Activated CD4-positive, CD25-positive, alpha-beta regulatory T cell treated with anti-CD3 and anti-CD28 coated beads, Interleukin-2, amount 50 U/mL, for 24 hours (primary cell): ENCODE data around the gene ZNF292.
A peak's percentile ranks its signal among the peaks of the same experiment; 100 is the strongest.
"Not testable (repeated sequence)": the region's sequence is repeated elsewhere in the genome, so short reads cannot be mapped to it uniquely, and the experiment has no call there.

Experiments used
- ATAC-seq, 2 donors: fragments of 150-1000 bp; cut with Tn5 transposase; one replicate each; pipeline ENCODE4 v1.10.0; 2021; ENCODE audit warnings: mild to moderate bottlenecking in 1 of 2, moderate library complexity in 1 of 2

ZNF292 gene

DNA sequence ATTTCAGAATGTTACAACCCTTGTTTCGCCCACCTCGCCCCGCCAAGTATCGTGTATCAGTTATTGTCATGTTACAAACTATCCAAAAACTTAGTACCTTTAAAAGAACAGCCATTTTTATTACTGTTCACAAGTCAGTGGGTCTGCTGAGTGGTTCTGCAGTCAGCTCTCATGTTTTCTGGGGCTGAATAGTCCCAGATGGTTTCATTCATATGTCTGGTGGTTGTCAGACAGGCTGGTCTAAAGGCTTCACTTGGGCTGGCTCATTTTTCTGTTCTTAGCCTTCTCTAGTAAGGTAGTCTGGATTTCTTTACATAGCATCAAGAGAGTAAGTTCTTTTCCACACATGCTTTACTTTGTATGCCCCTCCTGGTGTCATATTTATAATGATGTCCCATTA, 8.6 kb downstream of the ZNF292 start:
- ATAC-seq = peak; percentile 49 to 50

DNA sequence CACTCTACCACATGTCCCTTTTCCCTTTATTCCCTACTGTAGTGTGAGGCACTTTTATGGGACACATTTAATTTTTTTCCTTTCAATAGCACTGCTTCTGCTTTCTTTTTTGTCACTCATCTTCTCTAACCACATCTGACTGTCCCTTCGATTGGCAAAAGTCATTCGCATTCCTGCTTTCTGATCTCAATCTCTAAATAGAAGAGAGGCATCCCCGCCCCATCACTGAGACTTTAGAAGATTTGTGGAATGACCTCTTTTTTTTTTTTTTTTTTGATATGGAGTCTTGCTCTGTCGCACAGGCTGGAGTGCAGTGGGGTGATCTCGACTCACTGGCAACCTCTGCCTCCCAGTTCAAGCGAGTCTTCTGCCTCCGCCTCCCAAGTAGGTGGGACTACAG, 9.1 kb downstream of the ZNF292 start:
- ATAC-seq = no peak

DNA sequence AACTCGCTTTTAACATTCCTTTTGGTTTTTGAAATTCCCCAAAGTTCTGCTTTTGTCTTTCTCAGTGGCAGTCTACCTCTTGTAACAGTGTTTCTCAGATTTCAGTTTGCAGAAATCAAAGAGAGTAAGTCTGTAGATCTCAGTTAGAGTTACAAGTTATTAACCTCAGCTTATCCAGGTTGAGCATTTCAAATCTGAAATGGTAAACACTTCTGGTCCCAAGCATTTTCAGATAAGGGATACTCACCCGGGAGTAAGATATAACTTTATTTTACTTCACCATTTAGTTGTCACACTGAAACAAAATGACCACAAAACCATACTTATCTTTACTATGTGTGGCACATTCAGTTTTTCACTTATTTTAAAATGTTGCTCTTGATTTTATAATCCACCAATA, 9.8 kb downstream of the ZNF292 start:
- ATAC-seq = no peak

DNA sequence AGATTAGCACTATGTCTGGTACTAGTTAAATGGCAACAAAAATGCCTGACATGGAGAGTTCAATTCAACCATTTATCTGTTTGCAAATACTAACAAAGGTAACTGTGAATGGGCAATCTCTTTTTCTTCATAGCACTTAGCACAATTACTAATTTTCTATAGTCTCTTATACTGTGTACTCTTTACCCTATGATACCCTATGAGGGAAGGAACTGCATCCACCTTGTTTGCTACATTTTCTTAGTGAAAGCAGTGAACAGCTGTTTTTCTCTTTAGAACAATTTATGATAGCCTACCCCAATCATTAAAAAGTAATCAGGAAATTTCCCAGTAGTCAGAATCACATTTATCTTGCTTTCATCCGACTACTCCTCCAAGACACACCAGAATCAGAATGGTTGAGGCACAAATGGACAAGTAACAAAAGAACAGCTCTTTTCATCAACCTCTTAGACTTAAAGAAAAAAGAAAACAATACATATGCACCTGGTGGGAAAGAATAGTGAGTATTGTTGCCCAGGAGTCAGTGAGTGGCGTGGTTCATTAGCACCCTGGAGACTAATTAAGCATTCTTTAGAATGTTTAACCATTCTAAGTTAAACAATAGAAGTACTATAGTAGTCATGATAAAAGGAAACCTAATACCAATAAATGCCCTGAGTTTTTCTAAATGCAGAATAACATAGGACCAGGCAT, 16.7 kb downstream of the ZNF292 start:
- ATAC-seq = no peak

DNA sequence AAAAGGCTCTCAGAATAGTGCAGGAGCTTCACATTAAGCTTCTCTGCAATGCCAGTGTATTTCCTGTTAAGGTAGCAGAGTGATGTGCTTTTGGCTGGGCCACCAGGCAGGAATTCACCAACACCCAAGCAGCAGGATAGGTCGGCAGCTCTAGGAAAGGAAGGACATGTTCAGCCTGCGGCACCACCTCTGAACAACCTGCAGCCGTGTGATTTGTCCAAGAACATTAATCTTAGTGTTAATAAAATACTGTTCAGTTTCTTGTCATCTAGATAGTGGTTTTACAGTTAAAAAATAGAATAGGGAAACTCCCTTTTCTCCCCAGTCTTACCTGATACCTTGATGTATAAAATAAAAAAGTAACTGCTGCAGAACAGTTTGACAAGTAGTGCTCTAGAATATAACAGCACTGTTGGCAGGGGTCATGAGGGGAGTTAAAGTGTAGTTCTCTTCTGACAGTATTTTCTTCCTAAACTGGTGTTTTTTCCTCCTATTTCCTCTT, 18.8 kb downstream of the ZNF292 start:
- ATAC-seq = peak; percentile 69 to 81

DNA sequence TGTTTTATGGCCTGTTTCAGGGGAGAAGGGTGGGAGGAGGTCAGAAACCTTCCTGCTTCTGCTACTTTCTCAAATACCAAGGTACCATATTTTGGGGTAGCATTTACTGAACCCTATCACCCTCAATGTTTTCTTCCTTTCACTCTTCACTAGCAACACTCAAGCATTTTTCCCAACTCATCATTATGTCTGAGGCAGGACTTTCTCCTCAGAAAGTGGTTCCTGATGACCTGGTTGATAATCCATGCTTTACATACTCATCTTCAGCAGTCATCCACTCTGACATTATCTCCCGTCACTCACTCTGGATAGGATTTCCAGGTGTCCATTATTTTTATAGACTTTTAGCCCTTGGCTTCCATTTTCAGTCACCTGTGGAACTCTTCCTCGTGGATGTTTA, 21.1 kb downstream of the ZNF292 start:
- no peak for ATAC-seq

DNA sequence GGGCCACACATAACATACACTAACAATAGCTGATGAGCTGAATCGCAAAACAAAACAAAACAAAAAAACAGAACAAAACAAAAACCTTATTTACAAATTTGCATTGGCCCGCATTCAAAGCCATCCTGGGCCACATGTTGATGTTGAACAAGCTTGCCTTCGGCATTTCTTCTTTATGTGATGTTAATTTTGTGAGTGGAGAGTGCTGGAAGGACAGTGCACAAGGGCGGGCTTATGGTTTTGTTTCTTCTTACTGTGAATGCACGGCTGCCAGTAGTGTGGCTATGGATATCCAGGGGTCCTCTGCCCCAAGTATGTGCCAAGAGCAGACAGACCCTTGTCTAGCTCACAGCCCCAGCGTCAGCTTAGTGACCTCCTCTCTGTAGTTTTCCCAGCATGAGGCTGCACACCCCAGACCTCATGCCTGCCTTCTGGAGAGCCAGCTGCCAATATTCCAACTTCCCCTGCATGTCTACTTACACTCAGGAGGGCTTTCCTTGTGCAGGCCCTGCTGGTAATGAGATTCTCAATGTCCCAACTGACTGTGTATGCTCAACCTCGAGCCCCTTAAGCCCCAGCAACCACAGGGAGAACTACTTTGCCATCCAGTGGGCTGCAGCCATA, 24.9 kb downstream of the ZNF292 start:
- no peak for ATAC-seq

DNA sequence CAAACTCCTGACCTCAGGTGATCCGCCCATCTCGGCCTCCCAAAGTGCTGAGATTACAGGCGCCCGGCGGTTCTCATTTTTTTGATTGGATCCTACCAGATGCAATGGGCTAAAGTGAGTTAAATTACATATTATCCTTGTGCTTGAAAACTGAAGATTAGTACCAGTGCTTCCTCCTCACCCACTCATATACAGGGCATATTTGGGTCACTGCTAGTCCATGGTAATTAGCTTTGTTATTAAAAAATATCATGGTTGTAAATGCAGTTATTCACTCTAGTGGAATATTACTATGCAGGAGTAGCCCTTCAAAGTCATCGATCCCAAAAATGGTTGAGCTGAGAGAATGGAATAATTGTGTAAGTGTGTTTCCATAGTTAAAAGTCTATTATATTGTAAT, 26.5 kb downstream of the ZNF292 start:
- ATAC-seq = peak; percentile 6 to 18

DNA sequence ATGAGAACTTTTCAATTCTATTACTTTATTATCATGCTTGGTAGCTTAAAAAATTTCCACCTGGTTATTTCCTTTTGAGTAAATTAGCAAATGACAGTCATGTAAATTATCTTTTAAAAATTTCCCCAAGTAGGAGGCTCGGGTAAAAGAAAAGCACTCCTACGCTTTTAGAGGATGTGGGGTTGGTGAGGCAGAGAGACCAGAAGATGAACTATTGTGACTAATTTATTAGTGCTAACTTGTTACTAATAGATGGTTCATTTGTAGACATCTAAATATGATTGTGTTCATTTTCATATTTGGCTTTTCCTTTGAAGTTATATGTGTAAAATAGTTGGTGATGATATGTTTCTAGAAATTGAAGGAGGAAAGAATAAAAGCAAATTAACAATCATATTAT, 27.0 kb downstream of the ZNF292 start:
- ATAC-seq = peak; percentile 86 to 88

DNA sequence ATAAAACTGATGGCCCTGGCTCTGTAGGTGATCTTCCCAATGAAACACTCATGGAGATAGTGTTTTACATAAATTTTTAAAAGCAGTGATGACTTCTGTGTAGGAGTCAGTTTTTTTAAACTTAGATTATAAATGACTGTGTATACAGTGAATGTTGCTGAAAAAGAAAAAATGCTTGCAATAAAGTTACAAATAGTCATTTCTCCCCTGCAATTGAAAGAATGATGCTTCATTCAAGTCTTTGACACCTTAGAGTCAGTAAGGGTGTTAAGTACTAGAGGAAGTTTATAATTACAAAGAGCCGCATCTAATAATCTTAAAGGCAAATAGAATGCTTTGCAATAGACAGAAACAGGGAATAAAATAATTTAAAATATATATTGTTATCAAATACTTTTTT, 27.6 kb downstream of the ZNF292 start:
- ATAC-seq = peak; percentile 57 to 70

DNA sequence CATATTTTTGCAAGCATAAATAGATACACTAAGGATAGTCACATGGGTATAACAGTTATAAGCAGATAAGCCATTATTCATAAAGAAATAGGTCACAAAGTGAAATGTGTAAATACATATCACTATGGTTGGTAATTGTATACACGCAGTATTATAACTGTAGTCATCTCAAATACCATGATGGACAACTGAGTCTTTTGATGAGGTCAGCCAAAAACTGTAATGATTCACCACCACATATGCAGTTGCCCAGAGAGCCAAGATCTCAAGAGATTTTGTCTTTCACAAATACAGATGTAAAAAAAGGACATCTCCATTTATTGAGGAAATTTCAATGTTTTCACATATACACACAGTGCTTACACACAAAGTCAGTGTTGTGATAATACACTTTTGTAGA, 28.3 kb downstream of the ZNF292 start:
- peak; percentile 30 to 38 for ATAC-seq

DNA sequence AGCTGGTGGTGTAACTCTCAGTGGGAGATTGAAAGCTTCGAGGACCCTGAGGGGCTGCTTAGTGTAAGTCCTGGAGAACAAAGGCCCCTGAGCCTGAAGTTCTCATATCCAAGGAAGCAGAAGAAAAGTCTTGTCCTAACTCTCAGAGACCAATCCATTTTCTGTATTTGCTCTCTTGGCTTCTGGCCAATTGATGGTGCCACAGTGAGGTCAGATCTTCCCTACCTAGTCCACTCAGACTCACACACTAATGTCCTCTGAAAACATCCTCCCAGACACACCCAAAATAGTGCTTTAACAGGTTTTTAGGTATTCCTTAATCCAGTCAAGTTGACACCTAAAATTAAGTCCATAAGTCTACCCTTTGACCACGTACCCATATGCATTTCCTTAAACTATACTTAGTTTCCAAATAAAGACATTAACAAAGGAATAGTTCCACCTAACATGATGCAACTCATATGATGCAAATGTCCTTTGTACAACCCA, 29.4 kb downstream of the ZNF292 start:
- no peak for ATAC-seq

DNA sequence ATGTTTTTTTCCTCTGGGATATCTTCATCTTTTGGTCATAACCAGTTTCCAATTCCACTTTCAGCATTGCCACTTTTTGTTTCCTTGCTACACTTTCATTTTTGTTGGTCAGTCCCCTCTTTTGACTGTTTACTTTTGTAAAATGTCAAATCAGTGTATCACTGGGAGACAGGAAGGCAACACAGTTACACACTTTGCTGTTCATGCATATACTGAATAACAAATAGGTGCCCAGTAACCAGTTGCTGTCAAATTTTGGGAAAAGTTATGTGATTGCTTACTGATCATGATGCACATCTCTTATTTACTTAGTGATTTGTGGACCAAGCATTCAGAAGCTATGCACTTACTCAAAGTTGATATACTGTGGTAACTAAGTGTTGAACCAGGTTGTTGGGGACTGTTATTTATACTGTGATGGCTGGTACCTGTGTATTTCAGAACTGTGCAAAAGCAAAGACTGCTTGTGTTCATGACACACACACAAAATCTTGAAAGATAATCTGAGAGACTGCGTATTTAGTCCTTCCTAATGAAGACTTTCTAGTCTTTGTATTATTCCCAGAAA, 41.0 kb downstream of the ZNF292 start:
- peak; percentile 33 to 47 for ATAC-seq

DNA sequence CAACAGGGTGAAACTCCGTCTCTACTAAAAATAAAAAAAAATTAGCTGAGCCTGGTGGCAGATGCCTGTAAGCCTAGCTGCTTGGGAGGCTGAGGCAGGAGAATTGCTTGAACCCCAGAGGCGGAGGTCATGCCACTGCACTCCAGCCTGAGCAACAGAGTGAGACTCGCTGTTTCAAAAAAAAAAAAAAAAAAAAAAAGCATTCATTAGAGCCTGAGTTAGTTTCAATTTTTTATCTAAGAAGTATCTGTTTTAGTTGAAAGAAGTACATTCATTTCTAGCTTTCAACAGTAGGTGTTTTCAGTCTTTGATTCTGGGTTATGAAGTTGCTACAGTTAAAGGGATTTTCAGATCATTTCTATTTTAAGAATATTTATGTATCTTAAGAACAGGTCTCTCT, 42.2 kb downstream of the ZNF292 start:
- ATAC-seq = peak; percentile 81 to 82

DNA sequence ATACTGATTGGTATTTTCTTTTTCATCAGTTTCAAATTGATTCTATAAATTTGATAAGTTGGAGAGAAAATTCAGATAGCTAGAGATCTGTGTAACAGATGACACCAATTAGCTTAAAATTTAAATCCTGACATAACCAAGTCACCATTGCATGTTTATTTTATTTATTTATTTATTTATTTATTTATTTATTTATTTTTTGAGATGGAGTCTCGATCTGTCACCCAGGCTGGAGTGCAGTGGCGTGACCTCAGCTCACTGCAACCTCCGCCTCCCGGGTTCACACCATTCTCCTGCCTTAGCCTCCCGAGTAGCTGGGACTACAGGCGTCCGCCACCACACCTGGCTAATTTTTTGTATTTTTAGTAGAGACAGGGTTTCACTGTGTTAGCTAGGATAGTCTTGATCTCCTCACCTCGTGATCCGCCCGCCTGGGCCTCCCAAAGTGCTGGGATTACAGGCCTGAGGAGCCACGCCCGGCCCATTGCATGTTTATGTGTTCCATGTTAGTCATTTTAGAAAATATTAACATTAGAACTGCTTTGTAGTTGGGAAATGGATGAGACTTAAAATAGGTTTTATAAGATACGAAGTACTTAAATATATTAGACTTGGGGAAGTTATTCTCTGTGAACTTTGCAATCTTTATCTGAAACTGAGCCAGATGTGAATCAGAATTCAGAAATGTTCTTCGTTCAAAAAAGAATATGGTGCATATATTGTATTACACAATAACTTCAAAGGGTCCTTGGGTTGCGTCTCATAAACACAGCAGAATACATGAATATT, 42.9 kb downstream of the ZNF292 start:
- ATAC-seq = not testable (repeated sequence)

DNA sequence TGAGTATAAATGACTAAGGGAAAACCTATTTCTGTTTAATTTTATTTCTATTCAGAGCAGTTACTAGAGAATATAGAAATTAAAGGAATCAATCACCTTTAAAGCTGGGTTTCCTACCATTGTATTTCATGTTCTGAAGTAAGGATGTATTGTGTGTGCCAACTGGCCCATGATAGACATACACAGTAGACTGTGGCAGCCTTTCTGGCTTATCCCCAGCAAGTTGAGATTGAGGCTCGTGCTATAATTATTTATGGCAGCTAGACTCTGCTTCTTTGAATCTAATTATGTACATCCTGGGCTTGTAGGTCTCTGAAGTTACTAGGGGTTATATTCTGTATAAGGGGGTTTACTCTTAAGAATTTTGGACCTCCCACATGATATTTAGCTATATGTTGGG, 44.4 kb downstream of the ZNF292 start:
- no peak for ATAC-seq

DNA sequence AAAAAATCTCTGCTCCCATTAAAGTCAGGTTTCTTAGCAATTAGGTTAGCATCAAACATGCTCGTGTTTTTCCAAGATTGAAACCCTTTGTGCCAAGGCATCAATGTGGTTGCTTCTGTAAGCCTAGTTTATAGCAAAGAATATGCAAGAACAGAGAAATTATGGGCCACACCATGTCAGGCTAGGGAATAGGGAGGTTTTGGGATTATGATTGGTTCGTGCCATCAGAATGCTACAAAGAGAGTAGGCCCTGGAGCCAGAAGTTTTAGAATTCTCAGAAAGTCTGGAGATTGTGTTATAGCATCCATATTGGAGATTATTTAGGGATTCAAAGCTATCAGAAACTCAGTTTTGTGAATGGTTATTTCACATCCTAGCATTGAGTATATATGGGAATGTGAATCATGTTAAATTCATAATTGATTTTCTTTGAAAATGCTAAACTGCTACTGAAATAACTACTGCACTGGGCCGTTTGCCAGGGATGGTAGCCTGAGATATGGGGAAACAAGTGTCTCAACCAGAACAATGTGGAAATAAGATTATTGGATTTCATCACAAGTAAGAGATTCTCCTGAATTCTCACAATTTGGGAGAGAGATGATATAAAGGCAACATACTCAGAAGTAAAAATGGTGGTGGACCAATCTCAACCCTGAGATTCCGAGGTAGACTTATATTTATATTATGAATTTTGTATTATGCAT, 45.3 kb downstream of the ZNF292 start:
- no peak for ATAC-seq

DNA sequence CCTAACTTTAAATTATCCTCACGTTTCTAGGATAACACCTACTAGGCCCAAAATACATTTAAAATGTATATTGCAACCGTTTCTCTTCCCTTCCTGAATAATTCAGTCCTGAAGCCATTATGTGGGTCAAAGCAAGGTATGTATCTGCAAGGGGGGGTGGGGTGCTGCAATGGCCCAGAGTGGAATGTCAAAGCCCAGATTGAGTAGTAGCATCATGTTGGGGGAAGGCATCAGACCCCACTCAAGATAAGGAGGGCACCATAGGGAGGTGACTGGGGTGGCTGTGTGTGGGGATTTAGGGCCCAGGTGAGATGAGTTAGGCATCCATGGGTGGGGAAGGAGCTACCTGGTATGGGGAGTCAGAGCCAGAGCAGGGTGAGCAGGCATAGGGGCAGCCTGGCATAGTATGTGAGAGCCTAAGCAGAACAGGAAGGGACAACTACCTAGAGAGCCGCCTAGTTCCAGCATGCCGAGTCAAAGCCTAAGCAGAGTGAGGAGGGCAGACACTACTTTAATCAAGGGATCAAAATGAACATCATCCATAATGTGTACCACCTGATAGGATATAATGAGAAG, 48.2 kb downstream of the ZNF292 start:
- ATAC-seq = no peak

DNA sequence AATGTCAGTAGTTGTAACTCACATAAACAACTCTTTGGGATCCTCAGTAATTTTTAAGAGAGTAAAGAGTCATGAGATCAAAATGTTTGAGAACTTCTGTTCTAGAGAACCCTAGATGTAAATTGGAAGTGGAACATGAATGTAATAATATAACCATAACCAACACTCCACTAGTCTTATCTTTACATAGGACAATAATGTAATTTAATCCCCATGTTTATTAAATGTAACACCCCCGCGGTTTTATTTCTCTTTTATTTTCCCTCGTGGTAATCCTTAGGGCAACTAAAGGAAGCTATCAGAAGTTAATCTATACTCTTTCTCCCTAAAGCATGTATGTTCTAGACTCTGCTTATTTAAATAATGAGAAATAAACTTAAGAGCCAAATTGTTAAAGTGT, 54.4 kb downstream of the ZNF292 start:
- ATAC-seq = no peak

DNA sequence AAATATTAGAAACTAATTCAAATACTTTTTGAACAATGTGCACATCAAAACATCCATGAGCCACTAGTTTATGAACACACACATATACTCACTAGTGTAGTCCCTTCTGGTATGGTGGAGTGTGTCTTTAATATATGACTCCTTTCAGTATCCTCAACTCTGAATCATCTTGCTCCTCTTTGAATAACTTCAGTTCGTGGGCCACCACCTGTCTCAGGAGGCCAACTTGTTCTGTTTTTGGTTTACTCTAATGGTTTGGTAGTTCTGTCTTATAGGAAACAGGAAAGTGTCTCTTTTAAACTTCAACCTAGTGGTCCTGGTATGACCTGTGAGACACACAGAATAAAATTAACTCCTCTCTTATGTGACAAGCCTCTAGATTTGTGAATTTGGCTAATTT, 55.6 kb downstream of the ZNF292 start:
- peak; percentile 99 to 100 for ATAC-seq

DNA sequence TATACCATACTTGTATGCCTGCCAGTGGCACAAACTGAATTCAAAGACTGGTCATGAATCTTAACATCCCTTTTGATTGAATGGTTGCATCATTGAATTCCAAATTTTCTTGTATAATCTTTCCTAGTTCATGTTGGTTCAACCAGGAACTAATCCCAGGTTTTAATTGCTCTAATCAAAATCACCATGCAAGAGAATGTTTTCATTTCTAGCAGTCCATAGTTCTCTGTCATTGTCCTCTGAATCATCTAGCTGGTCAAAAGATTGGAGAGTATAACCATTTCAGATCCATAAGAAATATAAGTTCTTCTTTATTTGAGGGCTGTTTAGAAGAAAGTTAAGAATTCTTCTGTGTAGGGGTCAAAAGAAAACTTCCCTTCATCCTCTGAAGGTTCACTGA, 57.2 kb downstream of the ZNF292 start:
- no peak for ATAC-seq

DNA sequence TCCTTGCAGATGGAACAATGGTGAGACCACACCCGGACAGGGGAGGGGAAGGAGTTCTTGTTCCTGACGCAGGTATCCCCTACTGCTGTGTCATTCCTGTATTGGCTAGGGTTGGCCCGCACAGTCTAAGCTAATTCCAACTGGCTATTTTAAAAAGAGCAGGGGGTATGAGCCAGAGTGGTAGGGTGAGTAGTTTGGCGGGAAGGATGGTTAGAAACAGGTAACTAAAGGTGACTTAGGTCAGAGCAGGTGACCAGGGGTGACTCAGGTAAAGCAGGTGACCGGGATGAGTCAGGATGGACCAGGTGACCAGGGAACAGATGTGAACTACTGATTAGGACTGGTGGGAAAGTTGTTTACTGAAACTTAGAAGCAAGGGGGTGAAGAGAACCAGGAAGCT, 58.0 kb downstream of the ZNF292 start:
- ATAC-seq = no peak
